H1 (cell line): ENCODE measurements around the gene ADORA1. TPM values are rescaled to one million over a fixed set of nuclear protein-coding genes. Genes with fewer than 3 reads are reported as not detected.

Experiments
- HDAC2 ChIP-seq, 2 experiments: fragments of 300-600 bp in 1 of 2; sonication (generic) in 1 of 2; IDR thresholded peaks; 2 replicates each; pipeline ENCODE4 v1.6.1; 2011 to 2012; ENCODE audit warnings: low read depth in 2 of 2, low read length in 2 of 2, mild to moderate bottlenecking in 2 of 2, moderate library complexity in 2 of 2, borderline replicate concordance in 1 of 2, inconsistent platforms in 1 of 2
- TAF1 ChIP-seq: IDR thresholded peaks from 2 replicates; pipeline ENCODE4 v1.6.1; 2011; ENCODE audit warnings: mild to moderate bottlenecking, low read depth, low read length
- polyA plus RNA-seq, 7 experiments: library from polyadenylated mRNA; depleted of rRNA in 3 of 7; stranded (reverse) in 5 of 7; unstranded in 2 of 7; fragments of >200 nt in 5 of 7; fragments of 200-250 nt in 2 of 7; gene quantifications; 1 replicate in 5 of 7; 2 replicates in 1 of 7; 4 replicates in 1 of 7; pipeline versions ENCODE4 v1.2.1 to v1.2.3, GENCODE V29; 2011 to 2013; ENCODE audit warnings: missing spikeins in 2 of 7, mixed read lengths in 2 of 7
- total RNA-seq: library from RNA; stranded (reverse); fragmentation: NEBNext Ultra II Directional; extraction: Animal tissue kit (Norgen Biotek cat#: 25700); gene quantifications from 2 replicates; pipeline ENCODE4 v1.2.1, GENCODE V29; 2021
- TF ChIP-seq, protein P1 (sequence below), 3 experiments: IDR thresholded peaks; 1 replicate in 2 of 3; 2 replicates in 1 of 3; pipeline versions ENCODE4 v1.5.1 to v1.6.1; 2011; ENCODE audit warnings: low read length in 3 of 3, mild to moderate bottlenecking in 3 of 3, inconsistent platforms in 2 of 3, low read depth in 1 of 3, moderate library complexity in 1 of 3; ENCODE audit not compliant: insufficient read depth in 1 of 3; ENCODE audit errors: control extremely low read depth in 1 of 3

The ADORA1 gene
- total and polyA plus RNA-seq, 2 of the 8 experiments (the other 6 are each of a cell fraction or from before 2014, with no cell fraction given): 3.3 to 6.7 TPM

DNA sequence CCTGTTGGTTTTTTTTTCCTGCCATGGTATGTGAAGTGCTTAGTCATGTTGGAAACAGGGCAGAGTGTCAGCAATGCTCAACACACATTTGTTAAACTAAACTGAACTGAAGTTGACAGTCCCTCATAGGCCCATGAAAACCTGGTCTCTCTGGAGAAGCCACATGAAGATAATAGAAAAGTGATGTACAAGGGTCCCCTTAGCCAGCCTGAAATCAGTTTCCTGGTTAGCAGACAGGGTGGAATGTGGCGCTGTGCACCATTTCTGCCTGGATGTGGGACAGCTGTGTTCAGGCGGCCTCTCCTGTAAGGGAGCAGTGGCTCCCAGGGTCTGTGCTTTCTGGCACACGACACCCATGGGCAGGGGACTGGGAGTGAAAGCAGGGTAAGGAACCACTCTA lies 68.8 kb downstream of the ADORA1 start (continued):
- TF ChIP-seq, protein P1, sequence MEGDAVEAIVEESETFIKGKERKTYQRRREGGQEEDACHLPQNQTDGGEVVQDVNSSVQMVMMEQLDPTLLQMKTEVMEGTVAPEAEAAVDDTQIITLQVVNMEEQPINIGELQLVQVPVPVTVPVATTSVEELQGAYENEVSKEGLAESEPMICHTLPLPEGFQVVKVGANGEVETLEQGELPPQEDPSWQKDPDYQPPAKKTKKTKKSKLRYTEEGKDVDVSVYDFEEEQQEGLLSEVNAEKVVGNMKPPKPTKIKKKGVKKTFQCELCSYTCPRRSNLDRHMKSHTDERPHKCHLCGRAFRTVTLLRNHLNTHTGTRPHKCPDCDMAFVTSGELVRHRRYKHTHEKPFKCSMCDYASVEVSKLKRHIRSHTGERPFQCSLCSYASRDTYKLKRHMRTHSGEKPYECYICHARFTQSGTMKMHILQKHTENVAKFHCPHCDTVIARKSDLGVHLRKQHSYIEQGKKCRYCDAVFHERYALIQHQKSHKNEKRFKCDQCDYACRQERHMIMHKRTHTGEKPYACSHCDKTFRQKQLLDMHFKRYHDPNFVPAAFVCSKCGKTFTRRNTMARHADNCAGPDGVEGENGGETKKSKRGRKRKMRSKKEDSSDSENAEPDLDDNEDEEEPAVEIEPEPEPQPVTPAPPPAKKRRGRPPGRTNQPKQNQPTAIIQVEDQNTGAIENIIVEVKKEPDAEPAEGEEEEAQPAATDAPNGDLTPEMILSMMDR (IDR thresholded peaks at IDR 0.05; ENCODE audit: control extremely low read depth in 1 of 3, insufficient read depth in 1 of 3, low read depth in 1 of 3, low read length in 3 of 3): peak in 2 of 3 experiments; percentile 45; a peak in 2 of 4 replicates
- no peak for TF ChIP-seq HDAC2 (IDR thresholded peaks at IDR 0.05; ENCODE audit: borderline replicate concordance in 1 of 2, low read depth in 2 of 2, low read length in 2 of 2)
- no peak for TF ChIP-seq TAF1
